ENCODE measurements around the gene ADRA2C. TPM values are rescaled to one million over a fixed set of nuclear protein-coding genes. Genes with fewer than 3 reads are reported as not detected.

ADRA2C gene
- total and polyA plus RNA-seq, 2 of the 13 experiments (the other 11 are each of a cell fraction or from before 2014, with no cell fraction given), result 15.4 to 69.7 TPM

GRCh38 chr4:3784454-3785291 lies 18.5 kb downstream of the ADRA2C start (continued):
- TF ChIP-seq MNT (IDR thresholded peaks at IDR 0.05) (no peak; the same call in 1 of the 2 replicates), ZC3H4 (CRISPR knock-in tag; IDR thresholded peaks at IDR 0.05; ENCODE audit: borderline replicate concordance) (no peak), ZBTB7A (CRISPR knock-in tag; IDR thresholded peaks at IDR 0.05) (peak; percentile 75), JARID2 (CRISPR knock-in tag; IDR thresholded peaks at IDR 0.05; ENCODE audit: insufficient replicate concordance) (no peak), GPN1 (CRISPR knock-in tag; IDR thresholded peaks at IDR 0.05; ENCODE audit: borderline replicate concordance) (no peak), SP4 (CRISPR knock-in tag; IDR thresholded peaks at IDR 0.05) (peak; percentile 85), ZNF33B (CRISPR knock-in tag; IDR thresholded peaks at IDR 0.05) (peak; percentile 94; the same call in 1 of the 2 replicates), NFIC (IDR thresholded peaks at IDR 0.05; ENCODE audit: low read length) (no peak), ZNF367 (CRISPR knock-in tag; IDR thresholded peaks at IDR 0.05; ENCODE audit: borderline replicate concordance) (peak; percentile 53; the same call in 1 of the 2 replicates), WIZ (CRISPR knock-in tag; IDR thresholded peaks at IDR 0.05) (peak; percentile 89), ZMYM3 (CRISPR knock-in tag; IDR thresholded peaks at IDR 0.05) (peak; percentile 87), MAF1 (CRISPR knock-in tag; IDR thresholded peaks at IDR 0.05; ENCODE audit: borderline replicate concordance) (no peak), ERF (CRISPR knock-in tag; IDR thresholded peaks at IDR 0.05) (peak; percentile 71; the same call in 1 of the 2 replicates), ZNF326 (CRISPR knock-in tag; IDR thresholded peaks at IDR 0.05; ENCODE audit: borderline replicate concordance) (no peak), SIX4 (CRISPR knock-in tag; IDR thresholded peaks at IDR 0.05) (peak; percentile 100), ZBTB43 (CRISPR knock-in tag; conservative IDR thresholded peaks at IDR 0.05) (peak; percentile 84; the same call in 1 of the 2 replicates), ZNF34 (CRISPR knock-in tag; IDR thresholded peaks at IDR 0.05; ENCODE audit: borderline replicate concordance) (no peak), ZNF546 (CRISPR knock-in tag; conservative IDR thresholded peaks at IDR 0.05) (peak; percentile 78; the same call in 1 of the 2 replicates), ZNF792 (CRISPR knock-in tag; IDR thresholded peaks at IDR 0.05) (peak; percentile 73; the same call in 1 of the 2 replicates), HNRNPLL (IDR thresholded peaks at IDR 0.05; ENCODE audit: low read depth, low read length, poor library complexity, severe bottlenecking) (no peak), ZNF550 (CRISPR knock-in tag; IDR thresholded peaks at IDR 0.05; ENCODE audit: borderline replicate concordance) (peak; percentile 43; the same call in 1 of the 2 replicates), ZNF569 (CRISPR knock-in tag; IDR thresholded peaks at IDR 0.05; ENCODE audit: borderline replicate concordance) (no peak), DDIT3 (CRISPR knock-in tag; IDR thresholded peaks at IDR 0.05) (no peak; the same call in 1 of the 2 replicates), IKZF5 (CRISPR knock-in tag; IDR thresholded peaks at IDR 0.05) (peak; percentile 53; the same call in 1 of the 2 replicates), ZNF563 (CRISPR knock-in tag; IDR thresholded peaks at IDR 0.05) (peak; percentile 62; the same call in 1 of the 2 replicates)

Measured in HepG2 (cell line).